ENCODE measurements around the gene SPOCD1. TPM values are rescaled to one million over a fixed set of nuclear protein-coding genes. Genes with fewer than 3 reads are reported as not detected.
A peak's percentile ranks its signal among the peaks of the same experiment; 100 is the strongest.

The SPOCD1 gene
- total RNA-seq, 2 experiments from 2014 or later, result not detected

DNA sequence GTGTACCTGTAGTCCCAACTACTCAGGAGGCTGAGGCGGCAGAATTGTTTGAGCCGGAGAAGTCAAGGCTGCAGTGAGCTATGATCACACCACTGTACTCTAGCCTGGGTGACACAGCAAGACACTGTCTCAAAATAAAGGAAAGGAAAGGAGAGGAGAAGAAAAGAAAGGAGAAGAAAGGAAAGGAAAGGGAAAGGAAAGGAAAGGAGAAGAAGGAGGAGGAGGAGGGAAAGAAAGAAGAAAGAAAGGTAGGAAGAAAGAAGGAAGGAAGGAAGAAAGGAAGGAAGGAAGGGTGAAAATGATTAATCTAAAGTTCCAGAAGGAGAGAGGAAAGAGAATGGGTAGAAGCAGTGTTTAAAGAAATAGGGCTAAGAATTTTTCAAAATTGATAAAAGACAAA is 12.2 kb downstream of the SPOCD1 start:
- CTCF ChIA-PET, result interaction anchor here (0.8 to 1.3 kb wide), 5 partner anchors 10 to 161 kb away, joined by 3 to 10 read pairs (median 4); partner anchors contain the start of genes PTP4A2 and SPOCD1
- H3K27ac Mint-ChIP-seq, result no peak overlapping the region
- ATAC-seq, result no peak

DNA sequence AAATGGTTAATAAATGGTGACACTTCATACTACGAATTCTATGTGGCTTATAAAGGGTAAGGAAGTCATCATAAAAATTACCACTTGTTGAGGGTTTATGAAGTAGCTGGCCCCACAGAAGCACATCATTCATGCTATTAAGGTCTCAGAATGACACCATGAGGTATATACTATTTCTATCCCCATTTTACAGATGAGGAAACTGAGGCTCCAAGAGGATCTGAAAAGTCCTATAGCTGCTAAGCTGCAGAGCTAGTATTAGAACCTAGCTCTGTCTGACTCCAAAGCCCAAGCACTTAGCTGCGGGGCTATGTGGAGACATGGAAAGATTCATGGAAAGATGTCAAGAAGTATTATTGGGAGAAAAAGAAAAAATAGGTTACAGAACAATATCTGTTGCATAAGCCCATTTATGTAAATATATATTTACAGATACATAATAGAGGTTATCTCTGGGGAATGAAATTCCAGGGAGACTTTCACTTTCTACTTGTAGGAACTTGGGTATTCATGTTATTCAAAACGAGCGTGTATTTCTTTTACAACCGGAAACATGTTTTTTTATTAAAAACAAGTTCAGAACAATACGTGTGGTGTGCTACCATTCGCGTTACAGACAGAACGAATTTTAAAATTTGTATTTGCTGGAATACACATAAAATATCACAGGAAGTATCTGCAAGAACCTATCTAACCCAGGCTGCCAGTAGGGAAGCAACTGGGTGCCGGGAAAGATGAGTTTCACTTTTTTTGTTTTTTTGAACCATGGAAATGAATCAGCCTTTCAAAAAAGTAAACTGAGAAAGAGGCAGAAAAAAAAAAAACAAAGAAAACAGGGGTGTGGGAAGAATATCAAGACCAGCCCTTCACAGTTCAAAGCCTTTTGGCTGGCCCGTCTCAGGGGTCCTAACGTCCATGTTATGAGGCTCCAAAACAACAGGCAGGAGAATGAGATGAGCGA is 13.4 kb downstream of the SPOCD1 start:
- CTCF ChIA-PET, result no interaction called here
- no peak overlapping the region for H3K27ac Mint-ChIP-seq
- no peak for ATAC-seq
- peaks cover 27% of the 10 kb centered on the region for H3K27me3 Mint-ChIP-seq
- H3K4me1 Mint-ChIP-seq, result peaks cover 8% of the 10 kb centered on the region
- H3K36me3 Mint-ChIP-seq, result no peaks in the 10 kb centered on the region
- no peaks in the 10 kb centered on the region for H3K9me3 Mint-ChIP-seq (ENCODE audit: low read depth)
- no peak for DNase-seq
- no peak overlapping the region for H3K4me3 Mint-ChIP-seq

More for the DNA sequence above, 12.2 kb downstream of the SPOCD1 start:
- Mint-ChIP-seq H3K9me3 (ENCODE audit: low read depth) (no peaks in the 10 kb centered on the region), H3K4me1 (peaks cover 7% of the 10 kb centered on the region), H3K4me3 (no peak overlapping the region), H3K27me3 (peaks cover 27% of the 10 kb centered on the region), H3K36me3 (no peaks in the 10 kb centered on the region)
- no peak for DNase-seq

GRCh38 chr1:31801458-31801857 is 14.4 kb downstream of the SPOCD1 start:
- H3K9me3 Mint-ChIP-seq (ENCODE audit: low read depth), result no peaks in the 10 kb centered on the region
- DNase-seq (no peak), ATAC-seq (no peak)
- no peaks in the 10 kb centered on the region for H3K36me3 Mint-ChIP-seq
- peaks cover 8% of the 10 kb centered on the region for H3K4me1 Mint-ChIP-seq
- CTCF ChIA-PET, result interaction anchor here (1.4 kb wide), 1 partner anchor 12 kb away, joined by 6 read pairs; no protein-coding TSS in a partner anchor
- no peak overlapping the region for H3K4me3 Mint-ChIP-seq
- H3K27me3 Mint-ChIP-seq, result peaks cover 27% of the 10 kb centered on the region
- H3K27ac Mint-ChIP-seq, result no peak overlapping the region

GRCh38 chr1:31800674-31800967 is 15.2 kb downstream of the SPOCD1 start:
- no peak for ATAC-seq
- Mint-ChIP-seq H3K4me1 (peaks cover 8% of the 10 kb centered on the region), H3K36me3 (no peaks in the 10 kb centered on the region), H3K9me3 (ENCODE audit: low read depth) (no peaks in the 10 kb centered on the region), H3K4me3 (no peak overlapping the region), H3K27ac (no peak overlapping the region), H3K27me3 (peaks cover 29% of the 10 kb centered on the region)
- CTCF ChIA-PET, result interaction anchor here (1.1 to 1.7 kb wide), 3 partner anchors 11 to 15 kb away, joined by 4 to 12 read pairs (median 6); partner anchors contain the start of gene SPOCD1
- no peak for DNase-seq

- no peaks in the 10 kb centered on the region for H3K36me3 Mint-ChIP-seq
- peaks cover 33% of the 10 kb centered on the region for H3K27me3 Mint-ChIP-seq
- H3K27ac Mint-ChIP-seq, result no peak overlapping the region
- ATAC-seq (no peak), DNase-seq (no peak)
- H3K4me1 Mint-ChIP-seq, result peaks cover 8% of the 10 kb centered on the region
- H3K4me3 Mint-ChIP-seq, result no peak overlapping the region
- CTCF ChIA-PET, result interaction anchor here (1.1 to 1.7 kb wide), 3 partner anchors 11 to 164 kb away, joined by 4 to 12 read pairs (median 5); partner anchors contain the start of gene SPOCD1
- no peaks in the 10 kb centered on the region for H3K9me3 Mint-ChIP-seq (ENCODE audit: low read depth)
Measured at GRCh38 chr1:31799895-31800673, 15.7 kb downstream of the SPOCD1 start.

DNA sequence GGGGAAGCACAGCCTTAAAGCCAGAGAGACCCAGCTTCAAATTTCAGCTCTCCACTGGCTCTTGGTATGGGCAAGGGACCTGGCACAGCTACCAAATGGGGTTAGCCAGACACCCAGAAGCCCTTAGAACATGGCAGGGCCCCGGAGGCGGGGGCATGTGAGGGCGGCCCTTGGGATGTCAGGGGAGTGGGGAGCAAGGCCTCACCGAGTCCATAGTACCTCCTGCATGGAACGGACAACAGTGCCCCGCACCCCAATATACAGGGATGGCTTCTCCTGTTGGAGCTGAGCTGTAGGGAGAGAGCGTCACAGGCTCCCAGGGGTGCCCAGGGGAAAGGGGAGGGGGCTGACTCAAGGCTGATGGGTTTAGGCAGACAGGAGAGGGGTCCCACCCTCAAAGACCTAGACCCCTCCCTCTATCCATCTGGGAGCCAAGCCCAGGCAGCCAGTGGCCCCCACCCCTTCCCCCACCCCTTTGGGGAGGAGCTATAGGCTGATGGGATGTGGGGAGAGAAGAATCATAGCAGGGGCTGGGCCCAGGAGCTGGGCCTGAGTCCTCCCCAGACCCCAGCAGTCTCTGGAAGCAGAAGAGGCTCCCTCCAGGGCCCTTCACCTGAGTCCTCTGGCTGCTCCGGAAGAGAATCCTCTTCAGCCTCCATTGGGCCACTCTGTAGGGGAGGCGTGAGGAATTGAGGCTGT is 16.5 kb downstream of the SPOCD1 start:
- Mint-ChIP-seq H3K36me3 (no peaks in the 10 kb centered on the region), H3K9me3 (ENCODE audit: low read depth) (no peaks in the 10 kb centered on the region), H3K4me1 (peaks cover 8% of the 10 kb centered on the region), H3K27ac (no peak overlapping the region), H3K4me3 (no peak overlapping the region), H3K27me3 (peaks cover 33% of the 10 kb centered on the region)
- DNase-seq (no peak), ATAC-seq (no peak)
- CTCF ChIA-PET, result interaction anchor here (1.4 to 1.7 kb wide), 2 partner anchors 10 to 165 kb away, joined by 5 to 12 read pairs; no protein-coding TSS in a partner anchor

DNA sequence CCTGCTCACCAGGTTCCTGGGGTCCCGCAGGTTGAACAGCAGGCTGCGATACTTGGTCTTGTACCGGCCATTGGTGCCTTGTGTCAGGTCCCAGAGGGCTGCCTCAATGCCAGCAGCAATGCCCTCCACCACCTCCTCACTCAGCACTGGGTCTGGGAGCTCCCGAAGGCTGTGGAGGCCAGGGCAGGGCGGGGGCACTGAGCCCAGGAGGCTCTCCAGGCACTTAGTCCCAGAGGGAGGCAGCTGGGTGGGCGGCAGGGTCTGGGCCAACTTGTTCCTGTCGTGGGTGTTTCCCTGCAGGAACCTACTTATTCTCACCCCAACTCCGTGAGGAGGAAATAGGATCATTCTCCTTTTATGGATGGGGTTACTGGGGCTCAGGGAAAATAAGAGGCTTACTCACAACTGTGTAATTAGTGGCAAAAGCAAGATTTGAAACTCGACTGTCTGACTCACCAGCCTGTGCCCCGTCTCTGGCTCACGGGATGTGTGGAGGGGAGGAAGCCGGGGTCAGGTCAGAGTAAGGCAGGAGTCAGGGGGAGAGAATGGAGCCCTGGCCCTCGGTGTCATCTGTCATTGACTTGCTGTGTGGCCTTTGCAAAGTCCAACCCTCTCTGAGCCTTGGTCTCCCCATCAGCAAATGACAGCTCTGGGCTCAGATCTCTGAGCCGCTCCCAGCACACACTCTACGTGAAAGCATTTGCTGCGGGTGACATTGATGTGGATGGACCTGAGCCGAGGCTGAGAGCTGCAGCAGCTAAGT is 17.2 kb downstream of the SPOCD1 start:
- CTCF ChIA-PET, result interaction anchor here (1.2 to 1.7 kb wide), 3 partner anchors 9 to 165 kb away, joined by 5 to 12 read pairs (median 8); no protein-coding TSS in a partner anchor
- Mint-ChIP-seq H3K27me3 (peaks cover 26% of the 10 kb centered on the region), H3K4me1 (peaks cover 8% of the 10 kb centered on the region), H3K4me3 (no peak overlapping the region), H3K36me3 (no peaks in the 10 kb centered on the region), H3K9me3 (ENCODE audit: low read depth) (no peaks in the 10 kb centered on the region), H3K27ac (no peak overlapping the region)
- ATAC-seq (peak; percentile 55), DNase-seq (peak; percentile 40)

DNA sequence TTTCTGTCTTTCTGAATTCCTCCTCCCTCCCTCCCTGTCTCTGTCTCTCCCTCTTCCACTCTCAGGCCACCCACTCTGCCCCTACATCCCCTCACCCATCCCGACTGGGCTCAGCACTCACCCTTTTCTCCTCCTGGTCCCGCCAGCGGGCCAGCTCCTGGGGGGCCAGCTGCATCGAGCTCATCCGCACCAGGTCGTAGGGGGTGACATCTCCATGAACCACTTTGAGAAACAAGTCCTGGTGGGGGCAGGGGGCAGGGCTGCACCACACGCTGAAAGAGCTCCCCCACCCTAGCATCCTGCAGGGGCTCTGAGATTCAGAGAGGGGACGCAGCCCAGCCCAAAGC is 17.8 kb downstream of the SPOCD1 start:
- no peaks in the 10 kb centered on the region for H3K36me3 Mint-ChIP-seq
- CTCF ChIA-PET, result interaction anchor here (1.2 kb wide), 1 partner anchor 9 kb away, joined by 8 read pairs; no protein-coding TSS in a partner anchor
- no peak overlapping the region for H3K4me3 Mint-ChIP-seq
- H3K9me3 Mint-ChIP-seq (ENCODE audit: low read depth), result no peaks in the 10 kb centered on the region
- H3K27ac Mint-ChIP-seq, result no peak overlapping the region
- no peak for DNase-seq
- no peak for ATAC-seq
- H3K4me1 Mint-ChIP-seq, result peaks cover 8% of the 10 kb centered on the region
- peaks cover 24% of the 10 kb centered on the region for H3K27me3 Mint-ChIP-seq

GRCh38 chr1:31797216-31797615 is 18.6 kb downstream of the SPOCD1 start:
- Mint-ChIP-seq H3K27me3 (peaks cover 19% of the 10 kb centered on the region), H3K4me3 (no peak overlapping the region), H3K9me3 (ENCODE audit: low read depth) (no peaks in the 10 kb centered on the region), H3K27ac (no peak overlapping the region), H3K4me1 (peaks cover 7% of the 10 kb centered on the region), H3K36me3 (no peaks in the 10 kb centered on the region)
- DNase-seq (no peak), ATAC-seq (no peak)
- CTCF ChIA-PET, result interaction anchor here (1.2 kb wide), 1 partner anchor 8 kb away, joined by 8 read pairs; no protein-coding TSS in a partner anchor

DNA sequence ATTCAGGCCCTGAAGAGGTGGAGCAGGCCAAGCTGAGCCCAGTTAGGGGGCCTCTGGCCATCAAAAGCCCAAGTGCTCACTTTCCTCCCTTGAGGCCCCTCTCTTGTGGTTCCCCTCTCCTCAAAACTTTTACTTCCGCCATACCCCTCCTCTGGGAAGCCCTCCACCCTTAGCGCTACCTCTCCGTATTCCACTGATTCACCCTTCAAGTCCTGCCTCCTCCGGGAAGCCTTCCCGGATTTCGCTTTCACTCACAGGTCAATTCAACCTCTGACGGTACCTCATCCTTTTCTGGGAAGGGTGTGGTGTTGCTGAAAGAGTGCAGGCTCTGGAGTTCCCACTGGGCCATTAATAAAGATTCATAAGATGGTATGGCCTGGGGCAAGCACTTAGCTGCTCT is 19.1 kb downstream of the SPOCD1 start:
- Mint-ChIP-seq H3K4me1 (peaks cover 5% of the 10 kb centered on the region), H3K36me3 (no peaks in the 10 kb centered on the region), H3K4me3 (no peak overlapping the region), H3K27ac (no peak overlapping the region), H3K9me3 (ENCODE audit: low read depth) (no peaks in the 10 kb centered on the region), H3K27me3 (peaks cover 18% of the 10 kb centered on the region)
- DNase-seq (no peak), ATAC-seq (no peak)
- CTCF ChIA-PET, result no interaction called here

DNA sequence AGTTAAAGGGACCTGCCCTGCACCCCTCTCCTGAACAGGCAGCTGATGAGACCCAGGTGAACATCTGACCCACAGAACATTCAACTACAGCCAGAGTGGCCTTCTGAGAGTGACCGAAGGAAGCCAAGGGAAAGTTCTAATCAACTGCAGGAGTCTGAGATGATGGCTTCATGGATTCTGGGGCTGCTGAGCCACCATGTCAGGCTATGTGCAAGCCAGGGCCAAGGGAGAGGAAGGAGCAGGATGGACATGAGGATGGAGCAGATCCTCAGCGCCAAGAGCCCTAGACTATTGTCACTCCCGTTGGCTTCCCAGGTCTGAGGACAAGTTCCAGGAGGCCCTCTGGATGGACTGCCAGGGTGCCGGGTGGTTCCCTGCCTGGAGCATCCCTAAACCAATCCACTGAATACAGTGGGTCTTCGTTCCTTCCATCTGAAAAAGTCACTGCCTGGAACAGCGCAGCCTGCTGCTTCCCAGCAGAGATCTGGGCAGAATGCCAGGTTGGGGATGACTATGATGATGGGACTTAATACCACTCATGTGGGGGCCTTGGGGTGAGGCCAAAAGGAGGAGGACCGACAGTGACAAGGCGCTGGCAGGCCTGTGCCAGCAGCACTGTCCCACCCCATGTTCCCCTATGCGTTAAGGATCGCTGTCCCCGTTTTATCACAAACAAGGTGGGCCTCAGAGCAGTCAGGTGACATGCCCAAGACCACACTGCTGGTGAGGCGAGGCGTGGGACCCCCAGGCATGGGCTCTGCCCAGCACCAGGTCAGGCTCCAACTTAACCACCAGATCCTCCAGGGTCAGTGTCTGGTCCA is 19.8 kb downstream of the SPOCD1 start:
- no peak for DNase-seq
- Mint-ChIP-seq H3K27ac (no peak overlapping the region), H3K27me3 (peaks cover 14% of the 10 kb centered on the region), H3K9me3 (ENCODE audit: low read depth) (no peaks in the 10 kb centered on the region), H3K4me3 (no peak overlapping the region), H3K36me3 (no peaks in the 10 kb centered on the region), H3K4me1 (peaks cover 5% of the 10 kb centered on the region)
- no peak for ATAC-seq
- CTCF ChIA-PET, result no interaction called here
